Astrocyte (in vitro differentiated cells and primary cell): Measurements from ENCODE around the gene WIPF3. TPM values are rescaled to one million over a fixed set of nuclear protein-coding genes. Genes with fewer than 3 reads are reported as not detected.

Experiments
- DNase-seq: peaks from one replicate; pipeline ENCODE4 v3.0.0-alpha.2; 2010; ENCODE audit warnings: low read depth
- FAIRE-seq: peaks from 2 replicates; lab custom pipeline; 2011; peaks lifted over from hg19 to GRCh38; lab: Jason Lieb, UNC
- H2AFZ ChIP-seq: 2 replicates; pipeline ENCODE4 v1.6.0; 2012; ENCODE audit warnings: low read depth, low read length, inconsistent platforms
- H3K27ac ChIP-seq: 2 replicates; pipeline ENCODE4 v1.5.1; 2011; ENCODE audit warnings: low read depth, low read length, inconsistent platforms
- H3K27me3 ChIP-seq: 2 replicates; pipeline ENCODE4 v1.6.0; 2011; ENCODE audit warnings: low read length, inconsistent platforms; ENCODE audit not compliant: insufficient read depth
- H3K36me3 ChIP-seq: 2 replicates; pipeline ENCODE4 v1.5.1; 2011; ENCODE audit warnings: low read length, inconsistent platforms; ENCODE audit not compliant: insufficient read depth
- H3K4me1 ChIP-seq: 2 replicates; pipeline ENCODE4 v1.5.1; 2011; ENCODE audit warnings: low read length, inconsistent platforms; ENCODE audit not compliant: insufficient read depth
- H3K4me2 ChIP-seq: 2 replicates; pipeline ENCODE4 v1.6.0; 2012; ENCODE audit warnings: low read length, inconsistent platforms
- H3K4me3 ChIP-seq: 2 replicates; pipeline ENCODE4 v1.5.1; 2011; ENCODE audit warnings: low read depth, mild to moderate bottlenecking, low read length, inconsistent platforms; ENCODE audit not compliant: insufficient read depth
- H3K79me2 ChIP-seq: 2 replicates; pipeline ENCODE4 v1.6.0; 2012; ENCODE audit warnings: mild to moderate bottlenecking, low read length, inconsistent platforms; ENCODE audit not compliant: insufficient read depth
- H3K9ac ChIP-seq: 2 replicates; pipeline ENCODE4 v1.6.0; 2012; ENCODE audit warnings: mild to moderate bottlenecking, low read length, inconsistent platforms
- H3K9me3 ChIP-seq: 2 replicates; pipeline ENCODE4 v1.5.1; 2012; ENCODE audit warnings: low read depth, mild to moderate bottlenecking, low read length, inconsistent platforms; ENCODE audit not compliant: insufficient read depth
- H4K20me1 ChIP-seq: 2 replicates; pipeline ENCODE4 v1.6.0; 2012; ENCODE audit warnings: low read length, inconsistent platforms; ENCODE audit not compliant: insufficient read depth
- H3K27ac Mint-ChIP-seq: one replicate; pipeline ENCODE4 v1.8.0; 2021; ENCODE audit warnings: mild to moderate bottlenecking, mixed read lengths; ENCODE audit not compliant: unreplicated experiment
- H3K27me3 Mint-ChIP-seq: one replicate; pipeline ENCODE4 v1.8.0; 2021; ENCODE audit warnings: low read depth, mixed read lengths; ENCODE audit not compliant: unreplicated experiment
- H3K36me3 Mint-ChIP-seq: one replicate; pipeline ENCODE4 v1.8.0; 2021; ENCODE audit warnings: low read depth, mixed read lengths; ENCODE audit not compliant: unreplicated experiment
- H3K4me1 Mint-ChIP-seq: one replicate; pipeline ENCODE4 v1.8.0; 2021; ENCODE audit warnings: low read depth, mixed read lengths; ENCODE audit not compliant: unreplicated experiment
- H3K4me3 Mint-ChIP-seq: one replicate; pipeline ENCODE4 v1.8.0; 2021; ENCODE audit warnings: mild to moderate bottlenecking, moderate library complexity, mixed read lengths; ENCODE audit not compliant: unreplicated experiment
- H3K9me3 Mint-ChIP-seq: one replicate; pipeline ENCODE4 v1.8.0; 2021; ENCODE audit warnings: mild to moderate bottlenecking, mixed read lengths; ENCODE audit not compliant: unreplicated experiment
- EZH2 ChIP-seq: IDR thresholded peaks from 2 replicates; pipeline ENCODE4 v1.6.1; 2012; ENCODE audit warnings: mild to moderate bottlenecking, low read length, inconsistent platforms; ENCODE audit not compliant: insufficient read depth
- total RNA-seq: library from RNA; stranded (reverse); gene quantifications from 2 replicates; pipeline ENCODE4 v1.2.1, GENCODE V29; 2021
- TF ChIP-seq, protein P1 (sequence below): IDR thresholded peaks from 2 replicates; pipeline ENCODE4 v1.5.1; 2011; ENCODE audit warnings: low read depth, mild to moderate bottlenecking, inconsistent platforms, low read length, moderate library complexity; ENCODE audit not compliant: insufficient read depth

The WIPF3 gene
- total RNA-seq, 1 donor from 2014 or later = 1.0 TPM

DNA sequence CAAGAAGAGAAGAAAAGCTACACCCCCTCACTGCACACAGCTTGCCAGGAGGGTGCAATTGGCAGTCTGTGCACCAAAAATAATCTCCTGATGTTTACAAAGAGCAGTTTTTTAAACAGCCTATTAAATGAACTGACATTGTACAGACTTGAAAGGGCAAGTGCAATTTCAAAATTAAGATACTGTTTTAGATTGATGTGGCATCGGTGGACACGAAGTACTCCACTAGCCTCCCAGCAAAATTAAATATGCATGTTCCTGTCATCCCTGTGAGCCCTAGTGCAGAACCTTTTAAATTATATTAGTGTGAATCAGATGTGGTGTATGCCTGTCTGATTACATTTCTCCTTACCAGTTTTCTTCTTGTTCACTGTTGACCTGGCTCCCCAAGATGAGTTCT, 87.9 kb downstream of the WIPF3 start:
- no peak overlapping the region for H3K4me3 Mint-ChIP-seq
- no peak overlapping the region for H3K27ac ChIP-seq
- H3K27ac Mint-ChIP-seq = no peak overlapping the region
- H3K36me3 ChIP-seq = no peaks in the 10 kb centered on the region
- no peaks in the 10 kb centered on the region for H4K20me1 ChIP-seq
- no peaks in the 10 kb centered on the region for H3K4me1 Mint-ChIP-seq
- H3K79me2 ChIP-seq = no peaks in the 10 kb centered on the region
- no peak overlapping the region for H3K4me2 ChIP-seq
- FAIRE-seq = no peak
- peaks cover 11% of the 10 kb centered on the region for H3K27me3 Mint-ChIP-seq
- no peak overlapping the region for H3K4me3 ChIP-seq
- TF ChIP-seq, protein P1, sequence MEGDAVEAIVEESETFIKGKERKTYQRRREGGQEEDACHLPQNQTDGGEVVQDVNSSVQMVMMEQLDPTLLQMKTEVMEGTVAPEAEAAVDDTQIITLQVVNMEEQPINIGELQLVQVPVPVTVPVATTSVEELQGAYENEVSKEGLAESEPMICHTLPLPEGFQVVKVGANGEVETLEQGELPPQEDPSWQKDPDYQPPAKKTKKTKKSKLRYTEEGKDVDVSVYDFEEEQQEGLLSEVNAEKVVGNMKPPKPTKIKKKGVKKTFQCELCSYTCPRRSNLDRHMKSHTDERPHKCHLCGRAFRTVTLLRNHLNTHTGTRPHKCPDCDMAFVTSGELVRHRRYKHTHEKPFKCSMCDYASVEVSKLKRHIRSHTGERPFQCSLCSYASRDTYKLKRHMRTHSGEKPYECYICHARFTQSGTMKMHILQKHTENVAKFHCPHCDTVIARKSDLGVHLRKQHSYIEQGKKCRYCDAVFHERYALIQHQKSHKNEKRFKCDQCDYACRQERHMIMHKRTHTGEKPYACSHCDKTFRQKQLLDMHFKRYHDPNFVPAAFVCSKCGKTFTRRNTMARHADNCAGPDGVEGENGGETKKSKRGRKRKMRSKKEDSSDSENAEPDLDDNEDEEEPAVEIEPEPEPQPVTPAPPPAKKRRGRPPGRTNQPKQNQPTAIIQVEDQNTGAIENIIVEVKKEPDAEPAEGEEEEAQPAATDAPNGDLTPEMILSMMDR = no peak
- no peak for TF ChIP-seq EZH2
- H3K36me3 Mint-ChIP-seq = peaks cover 8% of the 10 kb centered on the region
- H3K9me3 ChIP-seq = no peaks in the 10 kb centered on the region
- peaks cover 4% of the 10 kb centered on the region for H3K27me3 ChIP-seq
- no peak overlapping the region for H2AFZ ChIP-seq
- H3K9me3 Mint-ChIP-seq = peaks cover 5% of the 10 kb centered on the region
- DNase-seq = no peak
- H3K4me1 ChIP-seq = no peaks in the 10 kb centered on the region
- no peak overlapping the region for H3K9ac ChIP-seq

DNA sequence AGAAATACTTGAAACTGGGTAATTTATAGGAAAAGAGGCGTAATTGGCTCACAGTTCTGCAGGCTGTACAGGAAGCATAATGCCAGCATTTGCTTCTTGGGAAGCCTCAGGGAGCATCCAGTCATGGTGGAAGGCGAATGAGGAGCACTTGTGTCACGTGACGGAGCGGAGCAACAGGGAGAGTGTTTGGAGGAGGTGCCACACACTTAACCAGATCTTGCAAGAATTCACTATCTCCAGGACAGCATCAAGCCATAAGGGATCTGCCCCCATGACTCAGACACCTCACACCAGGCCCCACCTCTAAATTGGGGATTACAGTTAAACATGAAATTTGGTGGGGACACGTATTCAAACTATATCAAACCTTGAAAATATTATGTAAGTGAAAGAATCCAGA, 89.3 kb downstream of the WIPF3 start:
- no peak overlapping the region for H3K27ac ChIP-seq
- FAIRE-seq = no peak
- H2AFZ ChIP-seq = no peak overlapping the region
- H3K4me1 ChIP-seq = no peaks in the 10 kb centered on the region
- no peak overlapping the region for H3K9ac ChIP-seq
- no peaks in the 10 kb centered on the region for H3K79me2 ChIP-seq
- H3K36me3 ChIP-seq = no peaks in the 10 kb centered on the region
- H3K4me1 Mint-ChIP-seq = no peaks in the 10 kb centered on the region
- H3K36me3 Mint-ChIP-seq = peaks cover 8% of the 10 kb centered on the region
- no peaks in the 10 kb centered on the region for H4K20me1 ChIP-seq
- H3K9me3 Mint-ChIP-seq = peaks cover 5% of the 10 kb centered on the region
- H3K27me3 Mint-ChIP-seq = peaks cover 8% of the 10 kb centered on the region
- H3K4me3 ChIP-seq = no peak overlapping the region
- no peak overlapping the region for H3K27ac Mint-ChIP-seq
- DNase-seq = no peak
- peaks cover 4% of the 10 kb centered on the region for H3K27me3 ChIP-seq
- no peak for TF ChIP-seq EZH2
- TF ChIP-seq, protein P1 = no peak
- H3K9me3 ChIP-seq = no peaks in the 10 kb centered on the region
- H3K4me2 ChIP-seq = no peak overlapping the region
- H3K4me3 Mint-ChIP-seq = no peak overlapping the region

GRCh38 chr7:29896685-29897411, 90.5 kb downstream of the WIPF3 start:
- no peak overlapping the region for H3K27ac ChIP-seq
- Mint-ChIP-seq H3K36me3 (peaks cover 5% of the 10 kb centered on the region), H3K9me3 (peaks cover 5% of the 10 kb centered on the region), H3K27me3 (peaks cover 1% of the 10 kb centered on the region), H3K4me3 (no peak overlapping the region), H3K27ac (no peak overlapping the region), H3K4me1 (no peaks in the 10 kb centered on the region)
- DNase-seq (no peak), FAIRE-seq (no peak)
- TF ChIP-seq EZH2 = no peak
- TF ChIP-seq, protein P1 = no peak
- no peak overlapping the region for H2AFZ ChIP-seq
- H3K4me1 ChIP-seq = no peaks in the 10 kb centered on the region
- no peak overlapping the region for H3K4me2 ChIP-seq
- H4K20me1 ChIP-seq = no peaks in the 10 kb centered on the region
- no peak overlapping the region for H3K4me3 ChIP-seq
- H3K79me2 ChIP-seq = no peaks in the 10 kb centered on the region
- H3K9ac ChIP-seq = no peak overlapping the region
- H3K9me3 ChIP-seq = no peaks in the 10 kb centered on the region
- H3K27me3 ChIP-seq = peaks cover 4% of the 10 kb centered on the region
- H3K36me3 ChIP-seq = no peaks in the 10 kb centered on the region
